ENCODE results near the gene C4BPB.

C4BPB gene

GRCh38 chr1:207079706-207080241 lies 8.9 kb upstream of the C4BPB start:
- Histone ChIP-seq H3K9me3 (no peaks in the 10 kb centered on the region), H3K36me3 (peaks cover 48% of the 10 kb centered on the region), H3K27ac (peak overlapping the region; percentile 35), H3K4me3 (ENCODE audit: low read depth in 1 of 2, low read length in 1 of 2) (no peak overlapping the region), H3K4me1 (ENCODE audit: control insufficient read depth in 1 of 2, insufficient read depth in 1 of 2, low read depth in 1 of 2, low read length in 1 of 2) (peaks cover 28 to 29% of the 10 kb centered on the region in 2 experiments), H3K27me3 (peaks cover 12% of the 10 kb centered on the region)
- TF ChIP-seq CTCF (IDR thresholded peaks at IDR 0.05): no peak

GRCh38 chr1:207081088-207081487 lies 7.6 kb upstream of the C4BPB start:
- peaks cover 19 to 20% of the 10 kb centered on the region in 2 experiments for H3K4me1 ChIP-seq (ENCODE audit: control insufficient read depth in 1 of 2, insufficient read depth in 1 of 2, low read depth in 1 of 2, low read length in 1 of 2)
- H3K9me3 ChIP-seq: no peaks in the 10 kb centered on the region

GRCh38 chr1:207081806-207082205 lies 6.9 kb upstream of the C4BPB start:
- peaks cover 16 to 20% of the 10 kb centered on the region in 2 experiments for H3K4me1 ChIP-seq (ENCODE audit: control insufficient read depth in 1 of 2, insufficient read depth in 1 of 2, low read depth in 1 of 2, low read length in 1 of 2)
- H3K9me3 ChIP-seq: no peaks in the 10 kb centered on the region
- no peak for TF ChIP-seq CTCF (IDR thresholded peaks at IDR 0.05)
- H3K27me3 ChIP-seq: peaks cover 12% of the 10 kb centered on the region
- peaks cover 34% of the 10 kb centered on the region for H3K36me3 ChIP-seq
- no peak overlapping the region for H3K4me3 ChIP-seq (ENCODE audit: low read depth in 1 of 2, low read length in 1 of 2)
- H3K27ac ChIP-seq: no peak overlapping the region

More at GRCh38 chr1:207081088-207081487, 7.6 kb upstream of the C4BPB start:
- Histone ChIP-seq H3K36me3 (peaks cover 40% of the 10 kb centered on the region), H3K27ac (no peak overlapping the region), H3K27me3 (peaks cover 12% of the 10 kb centered on the region), H3K4me3 (ENCODE audit: low read depth in 1 of 2, low read length in 1 of 2) (no peak overlapping the region)
- TF ChIP-seq CTCF (IDR thresholded peaks at IDR 0.05): no peak

GRCh38 chr1:207084232-207084631 lies 4.4 kb upstream of the C4BPB start:
- no peak for TF ChIP-seq CTCF (IDR thresholded peaks at IDR 0.05)
- peaks cover 0 to under 1% of the 10 kb centered on the region in 2 experiments for H3K4me1 ChIP-seq (ENCODE audit: control insufficient read depth in 1 of 2, insufficient read depth in 1 of 2, low read depth in 1 of 2, low read length in 1 of 2)
- H3K27ac ChIP-seq: no peak overlapping the region
- peaks cover 12% of the 10 kb centered on the region for H3K27me3 ChIP-seq
- peaks cover 26% of the 10 kb centered on the region for H3K36me3 ChIP-seq
- H3K9me3 ChIP-seq: no peaks in the 10 kb centered on the region
- H3K4me3 ChIP-seq (ENCODE audit: low read depth in 1 of 2, low read length in 1 of 2): no peak overlapping the region

GRCh38 chr1:207084701-207085180 lies 3.9 kb upstream of the C4BPB start:
- Histone ChIP-seq H3K4me3 (ENCODE audit: low read depth in 1 of 2, low read length in 1 of 2) (no peak overlapping the region), H3K9me3 (no peaks in the 10 kb centered on the region), H3K27me3 (peaks cover 12% of the 10 kb centered on the region), H3K36me3 (peaks cover 21% of the 10 kb centered on the region), H3K4me1 (ENCODE audit: control insufficient read depth in 1 of 2, insufficient read depth in 1 of 2, low read depth in 1 of 2, low read length in 1 of 2) (peaks cover 0 to 6% of the 10 kb centered on the region in 2 experiments), H3K27ac (no peak overlapping the region)
- peak; percentile 69 for TF ChIP-seq CTCF (IDR thresholded peaks at IDR 0.05)

All from neutrophil (primary cell).